H9 (cell line): Measurements from ENCODE around the gene PUDP. TPM values are rescaled to one million over a fixed set of nuclear protein-coding genes. Genes with fewer than 3 reads are reported as not detected.

Experiments
- DNase-seq: peaks from one replicate; pipeline ENCODE4 v3.0.0-alpha.2; 2017
- H2AFZ ChIP-seq: one replicate; pipeline ENCODE4 v1.6.1; 2013; ENCODE audit warnings: mild to moderate bottlenecking, low read length, control low read depth, moderate library complexity
- H2AK5ac ChIP-seq: 2 replicates; pipeline ENCODE4 v1.6.1; 2013; ENCODE audit warnings: low read length, control low read depth, mixed read lengths; ENCODE audit not compliant: insufficient read length
- H2BK120ac ChIP-seq: one replicate; pipeline ENCODE4 v1.6.1; 2013; ENCODE audit warnings: low read depth, mild to moderate bottlenecking, low read length, control low read depth, inconsistent platforms; ENCODE audit not compliant: poor library complexity, severe bottlenecking
- H2BK12ac ChIP-seq: 2 replicates; pipeline ENCODE4 v1.6.1; 2013; ENCODE audit warnings: low read length, control low read depth, mixed read lengths, low read depth; ENCODE audit not compliant: insufficient read length
- H2BK15ac ChIP-seq: 2 replicates; pipeline ENCODE4 v1.6.1; 2013; ENCODE audit warnings: low read depth, low read length, control low read depth
- H2BK20ac ChIP-seq: one replicate; pipeline ENCODE4 v1.6.1; 2013; ENCODE audit warnings: low read depth, mild to moderate bottlenecking, low read length, control low read depth, inconsistent platforms; ENCODE audit not compliant: poor library complexity, severe bottlenecking
- H2BK5ac ChIP-seq: 2 replicates; pipeline ENCODE4 v1.6.1; 2013; ENCODE audit warnings: low read length, control low read depth, mixed read lengths; ENCODE audit not compliant: insufficient read length
- H3K14ac ChIP-seq: 2 replicates; pipeline ENCODE4 v1.6.1; 2013; ENCODE audit warnings: low read length, control low read depth; ENCODE audit not compliant: insufficient read depth
- H3K18ac ChIP-seq: 2 replicates; pipeline ENCODE4 v1.6.1; 2013; ENCODE audit warnings: low read depth, mild to moderate bottlenecking, mixed read lengths, low read length, control low read depth; ENCODE audit not compliant: insufficient read length
- H3K23ac ChIP-seq: 2 replicates; pipeline ENCODE4 v1.6.1; 2013; ENCODE audit warnings: low read length, control low read depth, mixed read lengths, low read depth; ENCODE audit not compliant: insufficient read length
- H3K23me2 ChIP-seq: 2 replicates; pipeline ENCODE4 v1.6.1; 2013; ENCODE audit warnings: low read depth, mild to moderate bottlenecking, mixed read lengths, low read length, control low read depth; ENCODE audit not compliant: insufficient read length, poor library complexity, severe bottlenecking
- H3K27ac ChIP-seq: 2 replicates; pipeline ENCODE4 v1.5.1; 2013; ENCODE audit warnings: low read length, control low read depth, mixed read lengths, low read depth; ENCODE audit not compliant: insufficient read length
- H3K27me3 ChIP-seq: 2 replicates; pipeline ENCODE4 v1.6.1; 2013; ENCODE audit warnings: low read length, control low read depth, inconsistent platforms; ENCODE audit not compliant: insufficient read depth
- H3K4ac ChIP-seq: 2 replicates; pipeline ENCODE4 v1.6.1; 2013; ENCODE audit warnings: low read depth, mild to moderate bottlenecking, control low read depth, inconsistent platforms, low read length, moderate library complexity
- H3K4me1 ChIP-seq: 2 replicates; pipeline ENCODE4 v1.6.1; 2013; ENCODE audit warnings: low read length, control low read depth, inconsistent platforms; ENCODE audit not compliant: insufficient read depth
- H3K4me2 ChIP-seq: 2 replicates; pipeline ENCODE4 v1.6.1; 2013; ENCODE audit warnings: low read length, control low read depth, mixed read lengths; ENCODE audit not compliant: insufficient read length, insufficient read depth
- H3K56ac ChIP-seq: 2 replicates; pipeline ENCODE4 v1.6.1; 2013; ENCODE audit warnings: low read depth, mild to moderate bottlenecking, mixed read lengths, low read length, control low read depth; ENCODE audit not compliant: insufficient read length
- H3K79me1 ChIP-seq: 2 replicates; pipeline ENCODE4 v1.6.1; 2013; ENCODE audit warnings: low read depth, mild to moderate bottlenecking, moderate library complexity, low read length, control low read depth, inconsistent platforms; ENCODE audit not compliant: insufficient read depth, poor library complexity, severe bottlenecking
- H3K79me2 ChIP-seq: 2 replicates; pipeline ENCODE4 v1.6.1; 2013; ENCODE audit warnings: low read length, control low read depth, inconsistent platforms; ENCODE audit not compliant: insufficient read depth
- H3K9ac ChIP-seq: 2 replicates; pipeline ENCODE4 v1.6.1; 2013; ENCODE audit warnings: low read length, control low read depth, mixed read lengths; ENCODE audit not compliant: insufficient read length; ENCODE audit errors: extremely low read depth
- H3K9me3 ChIP-seq: one replicate; pipeline ENCODE4 v1.6.1; 2013; ENCODE audit warnings: low read depth, low read length, inconsistent platforms; ENCODE audit not compliant: control insufficient read depth
- H3T11ph ChIP-seq: one replicate; pipeline ENCODE4 v1.6.1; 2013; ENCODE audit warnings: mild to moderate bottlenecking, low read length, control low read depth, inconsistent platforms
- H4K20me1 ChIP-seq: one replicate; pipeline ENCODE4 v1.6.1; 2013; ENCODE audit not compliant: control insufficient read depth, insufficient read length, insufficient read depth
- H4K5ac ChIP-seq: 2 replicates; pipeline ENCODE4 v1.6.1; 2013; ENCODE audit warnings: low read depth, mild to moderate bottlenecking, mixed read lengths, low read length, control low read depth; ENCODE audit not compliant: insufficient read length
- H4K8ac ChIP-seq: replicated peaks from 2 replicates; pipeline ENCODE4 v1.6.1; 2013; ENCODE audit warnings: low read length, control low read depth, mixed read lengths, low read depth; ENCODE audit not compliant: insufficient read length
- H4K91ac ChIP-seq: 2 replicates; pipeline ENCODE4 v1.6.1; 2013; ENCODE audit warnings: low read depth, mild to moderate bottlenecking, moderate library complexity, mixed read lengths, low read length, control low read depth; ENCODE audit not compliant: insufficient read length
- H3K27ac Mint-ChIP-seq, 3 experiments: 2 replicates in 2 of 3; 3 replicates in 1 of 3; pipeline ENCODE4 v1.8.0; 2020 to 2021; ENCODE audit warnings: mixed read lengths in 3 of 3, mild to moderate bottlenecking in 1 of 3, moderate library complexity in 1 of 3
- H3K27me3 Mint-ChIP-seq: 2 replicates; pipeline ENCODE4 v1.8.0; 2021; ENCODE audit warnings: low read depth, mild to moderate bottlenecking, moderate library complexity, mixed read lengths
- H3K36me3 Mint-ChIP-seq, 3 experiments: 2 replicates in 2 of 3; 3 replicates in 1 of 3; pipeline ENCODE4 v1.8.0; 2020 to 2021; ENCODE audit warnings: low read depth in 3 of 3, mixed read lengths in 3 of 3; ENCODE audit not compliant: insufficient read depth in 1 of 3
- H3K4me1 Mint-ChIP-seq, 2 experiments: 2 replicates each; pipeline ENCODE4 v1.8.0; 2020; ENCODE audit warnings: mixed read lengths in 2 of 2
- H3K4me3 Mint-ChIP-seq, 2 experiments: 2 replicates in 1 of 2; 3 replicates in 1 of 2; pipeline ENCODE4 v1.8.0; 2020 to 2021; ENCODE audit warnings: mild to moderate bottlenecking in 2 of 2, mixed read lengths in 2 of 2, moderate library complexity in 1 of 2
- H3K9me3 Mint-ChIP-seq, 2 experiments: 2 replicates in 1 of 2; 3 replicates in 1 of 2; pipeline ENCODE4 v1.8.0; 2020; ENCODE audit warnings: mild to moderate bottlenecking in 2 of 2, mixed read lengths in 2 of 2, moderate library complexity in 1 of 2
- WGBS: extraction: QIAGEN DNeasy Blood & Tissue Kit; methylation state at CpG from one replicate; pipeline ENCODE4 v1.1.7; 2013; ENCODE audit warnings: missing lambda C conversion rate, low lambda C conversion rate, mixed read lengths; ENCODE audit not compliant: insufficient read length; ENCODE audit errors: extremely low coverage; 5-methylcytosine and 5-hydroxymethylcytosine counted together
- total RNA-seq: library from RNA; stranded (reverse); gene quantifications from 2 replicates; pipeline ENCODE4 v1.2.1, GENCODE V29; 2021
- TF ChIP-seq, protein P1 (sequence below): fragments of 200-600 bp; sonication (generic); conservative IDR thresholded peaks from 3 replicates; pipeline ENCODE4 v1.8.0; 2021; ENCODE audit warnings: antibody characterized with exemption, mild to moderate bottlenecking

PUDP gene
- total RNA-seq, 1 experiment from 2014 or later: 46.3 TPM

DNA sequence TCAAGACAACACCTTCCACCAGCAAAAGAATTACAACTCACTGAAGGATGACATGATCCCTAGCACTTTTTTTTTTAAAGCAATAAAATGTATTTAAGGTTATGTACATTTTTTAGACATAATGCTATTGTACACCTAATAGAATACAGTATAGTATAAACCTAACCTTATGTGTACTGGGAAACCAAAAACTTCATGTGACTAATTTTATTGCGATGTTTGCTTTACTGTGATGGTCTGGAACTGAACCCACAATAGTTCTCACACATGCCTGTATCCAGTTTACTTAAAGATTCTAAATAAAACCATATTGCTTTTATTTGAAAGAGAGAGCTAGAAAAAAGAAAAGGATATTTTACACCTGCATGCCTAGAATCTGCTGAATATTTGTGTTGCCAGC is 4.9 kb downstream of the PUDP start:
- Histone ChIP-seq H3K18ac (no peak overlapping the region), H2BK20ac (no peak overlapping the region)

More for the DNA sequence above, 4.9 kb downstream of the PUDP start:
- Histone ChIP-seq H2BK15ac (no peak overlapping the region), H4K8ac (no peak overlapping the region), H4K5ac (no peak overlapping the region), H3K9ac (no peak overlapping the region), H3K23ac (no peak overlapping the region), H3K79me1 (no peaks in the 10 kb centered on the region), H3K23me2 (peaks cover 5% of the 10 kb centered on the region), H3K56ac (no peak overlapping the region), H3K27me3 (no peaks in the 10 kb centered on the region), H3K27ac (no peak overlapping the region), H2AK5ac (no peak overlapping the region), H4K20me1 (no peaks in the 10 kb centered on the region), H3T11ph (no peak overlapping the region), H2AFZ (no peak overlapping the region), H2BK120ac (no peak overlapping the region), H3K9me3 (no peaks in the 10 kb centered on the region), H3K4me1 (no peaks in the 10 kb centered on the region), H3K79me2 (peaks cover 1% of the 10 kb centered on the region; the same call in 1 of the 2 replicates), H2BK5ac (no peak overlapping the region), H2BK12ac (no peak overlapping the region), H3K4me2 (no peak overlapping the region), H4K91ac (no peak overlapping the region), H3K4ac (no peak overlapping the region), H3K14ac (no peak overlapping the region)
- no CpG with 5 or more reads among the region's 1 CpG for WGBS
- Mint-ChIP-seq H3K27me3 (no peaks in the 10 kb centered on the region; the same call in 1 of the 2 replicates), H3K4me1 (peaks cover 8 to 11% of the 10 kb centered on the region in 2 experiments), H3K27ac (no peak overlapping the region), H3K36me3 (peaks cover 0 to 13% (median 3%) of the 10 kb centered on the region in 3 experiments; a peak in 2 of 7 replicates), H3K4me3 (no peak overlapping the region), H3K9me3 (no peaks in the 10 kb centered on the region)
- TF ChIP-seq, protein P1, sequence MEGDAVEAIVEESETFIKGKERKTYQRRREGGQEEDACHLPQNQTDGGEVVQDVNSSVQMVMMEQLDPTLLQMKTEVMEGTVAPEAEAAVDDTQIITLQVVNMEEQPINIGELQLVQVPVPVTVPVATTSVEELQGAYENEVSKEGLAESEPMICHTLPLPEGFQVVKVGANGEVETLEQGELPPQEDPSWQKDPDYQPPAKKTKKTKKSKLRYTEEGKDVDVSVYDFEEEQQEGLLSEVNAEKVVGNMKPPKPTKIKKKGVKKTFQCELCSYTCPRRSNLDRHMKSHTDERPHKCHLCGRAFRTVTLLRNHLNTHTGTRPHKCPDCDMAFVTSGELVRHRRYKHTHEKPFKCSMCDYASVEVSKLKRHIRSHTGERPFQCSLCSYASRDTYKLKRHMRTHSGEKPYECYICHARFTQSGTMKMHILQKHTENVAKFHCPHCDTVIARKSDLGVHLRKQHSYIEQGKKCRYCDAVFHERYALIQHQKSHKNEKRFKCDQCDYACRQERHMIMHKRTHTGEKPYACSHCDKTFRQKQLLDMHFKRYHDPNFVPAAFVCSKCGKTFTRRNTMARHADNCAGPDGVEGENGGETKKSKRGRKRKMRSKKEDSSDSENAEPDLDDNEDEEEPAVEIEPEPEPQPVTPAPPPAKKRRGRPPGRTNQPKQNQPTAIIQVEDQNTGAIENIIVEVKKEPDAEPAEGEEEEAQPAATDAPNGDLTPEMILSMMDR: no peak
- DNase-seq: no peak
